Posterior vena cava (tissue), 2 donors: ENCODE results near the gene MATCAP1. TPM values are rescaled to one million over a fixed set of nuclear protein-coding genes. Genes with fewer than 3 reads are reported as not detected.

ENCODE experiments used
- DNase-seq: peaks from one replicate; pipeline ENCODE4 v3.0.0-alpha.2; 2020; ENCODE audit warnings: low spot score
- intact Hi-C, 2 donors: fragments of 100-400 bp; cut with DNase I; formaldehyde crosslinking; loops; one replicate each; pipeline versions ENCODE4 v1.14.1 to v1.14.2; 2022 to 2023
- total RNA-seq, 2 donors: library from RNA; stranded (reverse); fragmentation: NEBNext Ultra II Directional; extraction: Animal tissue kit (Norgen Biotek cat#: 25700); gene quantifications; one replicate each; pipeline ENCODE4 v1.2.1, GENCODE V29; 2021
- donor health status: DM: yes; HTN: yes; CAD: no.
- donor health status: DM: yes; HTN: yes; CAD: no.

MATCAP1 gene
- total RNA-seq, 2 donors from 2014 or later, result 18.3 to 22.1 TPM

GRCh38 chr16:67163999-67164558 lies 19.7 kb downstream of the MATCAP1 start:
- intact Hi-C loops, result no loop called here
- peak; percentile 83 for DNase-seq

GRCh38 chr16:67163164-67163998 lies 20.4 kb downstream of the MATCAP1 start:
- intact Hi-C loops, result no loop called here
- DNase-seq, result peak; percentile 86

- no peak for DNase-seq
- intact Hi-C loops, result no loop called here
Measured at GRCh38 chr16:67162506-67163163, 21.1 kb downstream of the MATCAP1 start.

- intact Hi-C loops, result no loop called here
- DNase-seq, result no peak
Measured at GRCh38 chr16:67161595-67162058, 22.1 kb downstream of the MATCAP1 start.

- intact Hi-C loops, result loop anchor here (5.0 kb wide), 2 partner anchors 182 to 267 kb away; no protein-coding TSS in a partner anchor
- DNase-seq, result peak; percentile 86
Measured at GRCh38 chr16:67158637-67159600, 24.8 kb downstream of the MATCAP1 start.

- intact Hi-C loops, result loop anchor here (5.0 kb wide), 2 partner anchors 181 to 266 kb away; no protein-coding TSS in a partner anchor
- DNase-seq, result no peak
Measured at GRCh38 chr16:67157892-67158635, 25.7 kb downstream of the MATCAP1 start.

GRCh38 chr16:67157106-67157748 lies 26.5 kb downstream of the MATCAP1 start:
- no peak for DNase-seq
- intact Hi-C loops, result loop anchor here (5.0 kb wide), 2 partner anchors 180 to 265 kb away; no protein-coding TSS in a partner anchor

- intact Hi-C loops, result loop anchor here (5.0 kb wide), 2 partner anchors 179 to 264 kb away; no protein-coding TSS in a partner anchor
- no peak for DNase-seq
Measured at GRCh38 chr16:67156143-67156844, 27.5 kb downstream of the MATCAP1 start.

- intact Hi-C loops, result loop anchor here (1.0 to 5.0 kb wide), 5 partner anchors 138 to 263 kb away; no protein-coding TSS in a partner anchor
- DNase-seq, result peak; percentile 93
Measured at GRCh38 chr16:67155295-67156142, 28.2 kb downstream of the MATCAP1 start.

- intact Hi-C loops, result loop anchor here (1.0 to 5.0 kb wide), 5 partner anchors 137 to 262 kb away; no protein-coding TSS in a partner anchor
- DNase-seq, result no peak
Measured at GRCh38 chr16:67154578-67155294, 29.0 kb downstream of the MATCAP1 start.

- intact Hi-C loops, result no loop called here
- DNase-seq, result no peak
Measured at GRCh38 chr16:67151431-67152097, 32.2 kb downstream of the MATCAP1 start.

- DNase-seq, result peak; percentile 93
- intact Hi-C loops, result no loop called here
Measured at GRCh38 chr16:67150833-67151396, 32.8 kb downstream of the MATCAP1 start, which contains the start of gene B3GNT9. Gene B3GNT9 (minus strand): TSS chr16:67150998. CDS start chr16:67150485, 513 bp downstream.

GRCh38 chr16:67150047-67150832 lies 33.5 kb downstream of the MATCAP1 start:
- peak; percentile 91 for DNase-seq
- intact Hi-C loops, result no loop called here
